COLO668 (cell line): ENCODE results near the gene OTOA.
"Not testable (repeated sequence)": the region's sequence is repeated elsewhere in the genome, so short reads cannot be mapped to it uniquely, and the experiment has no call there.

Source experiments
- DNase-seq: peaks from one replicate; lab custom pipeline; 2025; ENCODE audit not compliant: unreplicated experiment; lab: John Stamatoyannopoulos, UW

OTOA gene

GRCh38 chr16:21719283-21719682 lies 55.5 kb downstream of the OTOA start:
- DNase-seq = no peak

- DNase-seq = no peak
These were observed 56.8 kb downstream of the OTOA start for GRCh38 chr16:21720533-21720932.

GRCh38 chr16:21722771-21723455 lies 59.1 kb downstream of the OTOA start:
- DNase-seq = no peak

- no peak for DNase-seq
These were observed 59.8 kb downstream of the OTOA start for GRCh38 chr16:21723532-21723931.

- DNase-seq = no peak
These were observed 63.6 kb downstream of the OTOA start for GRCh38 chr16:21727344-21727743.

GRCh38 chr16:21731233-21731632 lies 67.5 kb downstream of the OTOA start:
- not testable (repeated sequence) for DNase-seq

GRCh38 chr16:21740637-21741036 lies 76.9 kb downstream of the OTOA start:
- DNase-seq = not testable (repeated sequence)

- DNase-seq = not testable (repeated sequence)
These were observed 92.7 kb downstream of the OTOA start for GRCh38 chr16:21756192-21757079.

GRCh38 chr16:21757080-21757671 lies 93.4 kb downstream of the OTOA start:
- not testable (repeated sequence) for DNase-seq

GRCh38 chr16:21768280-21768679 lies 104.5 kb downstream of the OTOA start:
- DNase-seq = not testable (repeated sequence)

GRCh38 chr16:21768810-21769209 lies 105.0 kb downstream of the OTOA start:
- not testable (repeated sequence) for DNase-seq

- not testable (repeated sequence) for DNase-seq
These were observed 105.5 kb downstream of the OTOA start for GRCh38 chr16:21769284-21769683.

GRCh38 chr16:21770584-21770983 lies 106.8 kb downstream of the OTOA start:
- DNase-seq = not testable (repeated sequence)

GRCh38 chr16:21772547-21773206 lies 108.9 kb downstream of the OTOA start:
- not testable (repeated sequence) for DNase-seq

- DNase-seq = not testable (repeated sequence)
These were observed 109.4 kb downstream of the OTOA start for GRCh38 chr16:21773207-21773553.

GRCh38 chr16:21780525-21780924 lies 116.8 kb downstream of the OTOA start:
- DNase-seq = not testable (repeated sequence)

GRCh38 chr16:21790506-21790905 lies 126.7 kb downstream of the OTOA start:
- not testable (repeated sequence) for DNase-seq

- not testable (repeated sequence) for DNase-seq
These were observed 129.5 kb downstream of the OTOA start for GRCh38 chr16:21793310-21793709.

- DNase-seq = not testable (repeated sequence)
These were observed 134.8 kb downstream of the OTOA start for GRCh38 chr16:21798601-21799000.

GRCh38 chr16:21801538-21802374 lies 138.0 kb downstream of the OTOA start:
- DNase-seq = peak; percentile 8
